Transverse colon (tissue), 4 donors: ENCODE data around the gene GHRHR. TPM values are rescaled to one million over a fixed set of nuclear protein-coding genes. Genes with fewer than 3 reads are reported as not detected.

ENCODE experiments used
- DNase-seq: peaks from one replicate; pipeline ENCODE4 v3.0.0-alpha.2; 2019
- H3K27ac ChIP-seq, 4 donors: fragments of 200-600 bp; sonication (generic); 2 replicates each; pipeline ENCODE4 v1.5.1; 2016 to 2018; ENCODE audit warnings: inconsistent platforms in 4 of 4
- H3K27me3 ChIP-seq: fragments of 200-600 bp; sonication (generic); 2 replicates; pipeline ENCODE4 v1.5.1; 2017; ENCODE audit warnings: inconsistent platforms
- H3K36me3 ChIP-seq, 4 donors: fragments of 200-600 bp; sonication (generic); 2 replicates each; pipeline ENCODE4 v1.5.1; 2017 to 2019; ENCODE audit warnings: inconsistent platforms in 4 of 4
- H3K4me1 ChIP-seq, 4 donors: fragments of 200-600 bp; sonication (generic); 2 replicates each; pipeline ENCODE4 v1.5.1; 2017 to 2020; ENCODE audit warnings: inconsistent platforms in 4 of 4
- H3K4me3 ChIP-seq, 4 donors: fragments of 200-600 bp; sonication (generic); 1 replicate in 1 of 4; 2 replicates in 3 of 4; pipeline versions ENCODE4 v1.5.1 to v1.6.1; 2017 to 2019; ENCODE audit warnings: inconsistent platforms in 4 of 4
- H3K9me3 ChIP-seq, 2 donors: fragments of 200-600 bp; sonication (generic); 2 replicates each; pipeline ENCODE4 v1.5.1; 2017 to 2019; ENCODE audit warnings: inconsistent platforms in 2 of 2
- EP300 ChIP-seq: sonication (generic); formaldehyde crosslinking; IDR thresholded peaks from one replicate; pipeline ENCODE4 v1.6.1; 2017; ENCODE audit warnings: antibody characterized with exemption, low read depth
- POLR2A ChIP-seq: fragments of 450-650 bp; IDR thresholded peaks from one replicate; pipeline ENCODE4 v1.6.1; 2016; ENCODE audit warnings: antibody characterized with exemption, mild to moderate bottlenecking, moderate library complexity
- POLR2AphosphoS5 ChIP-seq, 3 donors: sonication (generic); formaldehyde crosslinking; IDR thresholded peaks; one replicate each; pipeline ENCODE4 v1.6.1; 2016; ENCODE audit warnings: antibody characterized with exemption in 3 of 3
- WGBS, 2 donors: methylation state at CpG; one replicate each; pipeline ENCODE4 v1.1.5; 2018; ENCODE audit warnings: low coverage in 1 of 2; 5-methylcytosine and 5-hydroxymethylcytosine counted together
- in situ Hi-C, 4 donors: fragments of 200-750 bp; cut with MboI; loops; one replicate each; pipeline versions ENCODE4 v1.15.0 to v1.15.1; 2017; ENCODE audit warnings: low sequenced_read_pairs in 3 of 4, low pct_ligation_motif_present in 1 of 4, low pct_unique_long_range_greater_than_20kb in 1 of 4
- intact Hi-C: fragments of 100-400 bp; cut with DNase I; formaldehyde crosslinking; loops from one replicate; pipeline ENCODE4 v1.15.1; 2023; ENCODE audit warnings: low total_unique reads
- total RNA-seq, 4 donors: library from RNA; depleted of rRNA; stranded (reverse); fragments of >200 nt; gene quantifications; one replicate each; pipeline ENCODE4 v1.1.0, GENCODE V29; 2016
- TF ChIP-seq, protein P1 (sequence below), 5 experiments: fragments of 200-600 bp in 3 of 5; fragments of 450-650 bp in 2 of 5; sonication (generic) in 3 of 5; IDR thresholded peaks; 1 replicate in 2 of 5; 2 replicates in 3 of 5; pipeline ENCODE4 v1.5.1; 2016 to 2017; ENCODE audit warnings: antibody characterized with exemption in 5 of 5, inconsistent platforms in 3 of 5, mild to moderate bottlenecking in 2 of 5, moderate library complexity in 1 of 5

GHRHR gene
- total RNA-seq, 4 donors from 2014 or later = not detected

DNA sequence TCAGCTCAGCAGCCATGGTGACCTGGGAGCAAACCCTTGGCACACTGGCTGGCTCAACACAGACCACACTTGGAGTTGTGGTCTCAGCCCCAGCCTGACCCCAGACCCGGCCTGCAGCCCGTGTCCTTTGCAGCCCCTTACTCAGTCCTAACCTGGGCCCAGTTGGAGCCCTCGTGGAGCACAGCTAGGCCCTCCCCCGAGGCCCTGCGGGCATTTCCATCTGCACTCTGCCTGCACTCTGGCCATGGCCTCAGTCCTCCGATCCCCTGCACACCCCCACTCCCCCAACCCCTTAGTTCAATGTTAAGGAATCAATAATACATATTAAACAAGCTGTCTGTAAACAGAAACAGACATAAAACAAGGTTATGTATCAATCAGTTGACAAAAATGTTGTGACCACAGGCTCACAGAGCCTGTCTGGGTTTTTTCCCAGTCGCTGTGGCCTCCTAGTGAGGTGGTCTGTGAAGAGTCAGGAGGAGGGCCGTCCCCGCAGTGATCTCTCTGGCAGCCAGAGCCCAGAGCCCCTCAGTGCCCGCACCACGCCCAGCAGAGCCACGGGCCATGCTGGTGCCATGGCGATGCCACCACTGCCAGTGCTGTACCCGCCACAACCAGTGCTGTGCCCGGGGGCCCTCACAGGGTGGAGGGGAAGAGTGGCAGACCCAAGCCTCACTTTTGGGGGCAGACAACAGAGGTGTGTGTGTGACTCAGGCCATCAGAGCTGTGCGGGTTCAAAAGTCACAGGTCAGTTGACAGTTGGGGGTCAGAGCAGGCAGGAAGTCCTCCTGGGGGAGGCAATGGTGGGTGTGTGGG, 25.5 kb downstream of the GHRHR start:
- Histone ChIP-seq H3K4me3 (no peak overlapping the region), H3K9me3 (no peaks in the 10 kb centered on the region), H3K4me1 (peaks cover 0 to 8% (median 0%) of the 10 kb centered on the region in 4 donors), H3K27ac (no peak overlapping the region), H3K36me3 (no peaks in the 10 kb centered on the region), H3K27me3 (no peaks in the 10 kb centered on the region)
- in situ Hi-C loops (loop anchor here in 2 of 4 donors (10.0 kb wide), 1 partner anchor 136 kb away; no protein-coding TSS in a partner anchor), intact Hi-C loops (no loop called here)
- 85 to 100% methylated on average over 2 to 16 of the region's 16 CpGs for WGBS, 2 donors
- no peak for TF ChIP-seq POLR2AphosphoS5 (IDR thresholded peaks at IDR 0.05)
- TF ChIP-seq POLR2A = no peak
- TF ChIP-seq EP300 = no peak
- TF ChIP-seq, protein P1, sequence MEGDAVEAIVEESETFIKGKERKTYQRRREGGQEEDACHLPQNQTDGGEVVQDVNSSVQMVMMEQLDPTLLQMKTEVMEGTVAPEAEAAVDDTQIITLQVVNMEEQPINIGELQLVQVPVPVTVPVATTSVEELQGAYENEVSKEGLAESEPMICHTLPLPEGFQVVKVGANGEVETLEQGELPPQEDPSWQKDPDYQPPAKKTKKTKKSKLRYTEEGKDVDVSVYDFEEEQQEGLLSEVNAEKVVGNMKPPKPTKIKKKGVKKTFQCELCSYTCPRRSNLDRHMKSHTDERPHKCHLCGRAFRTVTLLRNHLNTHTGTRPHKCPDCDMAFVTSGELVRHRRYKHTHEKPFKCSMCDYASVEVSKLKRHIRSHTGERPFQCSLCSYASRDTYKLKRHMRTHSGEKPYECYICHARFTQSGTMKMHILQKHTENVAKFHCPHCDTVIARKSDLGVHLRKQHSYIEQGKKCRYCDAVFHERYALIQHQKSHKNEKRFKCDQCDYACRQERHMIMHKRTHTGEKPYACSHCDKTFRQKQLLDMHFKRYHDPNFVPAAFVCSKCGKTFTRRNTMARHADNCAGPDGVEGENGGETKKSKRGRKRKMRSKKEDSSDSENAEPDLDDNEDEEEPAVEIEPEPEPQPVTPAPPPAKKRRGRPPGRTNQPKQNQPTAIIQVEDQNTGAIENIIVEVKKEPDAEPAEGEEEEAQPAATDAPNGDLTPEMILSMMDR (IDR thresholded peaks at IDR 0.05) = no peak
- DNase-seq = no peak

DNA sequence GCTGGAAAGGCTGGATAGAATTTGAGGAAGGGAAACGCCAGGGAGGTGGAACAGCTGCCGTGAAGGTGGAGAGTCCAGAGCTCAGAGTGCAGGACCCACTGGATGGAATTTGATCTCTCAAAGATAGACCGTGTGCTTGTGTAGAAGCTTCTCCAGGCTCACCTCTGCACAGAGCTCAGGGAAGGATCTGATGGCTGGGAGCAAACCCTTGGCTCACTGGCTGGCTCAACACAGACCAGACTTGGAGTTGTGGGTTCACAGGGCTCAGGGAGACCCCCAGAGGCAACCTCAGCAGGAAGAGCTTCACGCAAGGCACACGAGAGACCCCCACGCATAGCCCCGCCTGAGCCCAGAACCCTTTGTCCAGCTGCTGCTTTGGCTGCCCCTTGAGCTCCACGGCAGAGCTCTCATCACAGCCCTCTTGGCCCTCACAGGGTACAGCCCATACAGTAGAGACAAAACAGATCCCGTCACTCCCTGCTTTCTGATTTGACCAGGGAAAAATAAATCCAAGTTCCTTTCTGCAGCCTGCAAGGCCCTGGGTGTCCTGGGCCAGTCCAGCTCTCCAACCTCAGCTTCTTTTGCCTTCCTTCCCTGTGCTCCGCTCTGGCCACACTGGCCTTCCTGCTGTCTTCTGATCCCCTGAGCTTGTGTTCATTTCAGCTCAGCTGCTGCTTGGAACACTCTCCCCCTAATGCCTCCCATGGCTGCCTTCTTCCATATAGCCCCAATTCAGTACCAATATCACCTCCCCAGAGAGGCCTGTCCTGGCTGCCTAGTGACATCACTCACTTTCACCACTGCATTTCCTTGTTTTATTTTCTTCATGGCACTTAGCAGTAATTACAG, 26.3 kb downstream of the GHRHR start:
- WGBS, 2 donors = 75 to 84% methylated on average over 4 to 10 of the region's 10 CpGs
- Histone ChIP-seq H3K27ac (no peak overlapping the region), H3K36me3 (no peaks in the 10 kb centered on the region), H3K27me3 (no peaks in the 10 kb centered on the region), H3K9me3 (no peaks in the 10 kb centered on the region), H3K4me1 (peaks cover 0 to 8% (median 0%) of the 10 kb centered on the region in 4 donors), H3K4me3 (no peak overlapping the region)
- in situ Hi-C loops = loop anchor here in 2 of 4 donors (10.0 kb wide), 1 partner anchor 135 kb away; no protein-coding TSS in a partner anchor
- intact Hi-C loops = no loop called here
- TF ChIP-seq POLR2A = no peak
- TF ChIP-seq, protein P1 (IDR thresholded peaks at IDR 0.05) = no peak
- TF ChIP-seq EP300 = no peak
- TF ChIP-seq POLR2AphosphoS5 (IDR thresholded peaks at IDR 0.05) = no peak
- DNase-seq = no peak

DNA sequence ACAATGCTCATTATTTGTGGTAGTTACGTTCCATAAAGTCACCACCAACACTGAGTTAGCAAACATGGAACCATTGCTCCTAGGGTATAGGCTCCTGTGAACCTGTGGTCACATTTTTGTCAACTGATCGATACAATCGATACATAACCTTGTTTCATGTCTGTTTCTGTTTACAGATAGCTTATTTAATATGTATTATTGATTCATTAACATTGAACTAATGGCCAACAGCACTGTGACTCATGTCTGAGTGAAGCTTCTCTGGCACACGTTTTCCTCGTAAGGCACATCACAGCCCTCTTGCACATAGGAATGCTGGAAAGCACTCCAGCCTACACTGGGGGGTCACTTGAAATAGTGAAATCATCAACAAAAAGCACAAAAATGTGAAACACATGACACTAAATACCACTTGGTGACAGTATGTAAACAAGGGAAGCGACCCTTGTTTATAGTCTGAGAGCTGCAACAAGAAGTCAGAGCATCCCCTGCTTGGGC, 27.0 kb downstream of the GHRHR start:
- H3K9me3 ChIP-seq = no peaks in the 10 kb centered on the region
- intact Hi-C loops (no loop called here), in situ Hi-C loops (no loop called here)
- H3K27ac ChIP-seq = no peak overlapping the region
- WGBS, 2 donors = 86 to 93% methylated on average over 3 to 6 of the region's 6 CpGs
- DNase-seq = no peak
- H3K36me3 ChIP-seq = no peaks in the 10 kb centered on the region
- no peaks in the 10 kb centered on the region for H3K27me3 ChIP-seq
- H3K4me1 ChIP-seq = peaks cover 0 to 8% (median 0%) of the 10 kb centered on the region in 4 donors
- no peak overlapping the region for H3K4me3 ChIP-seq
- TF ChIP-seq, protein P1 (IDR thresholded peaks at IDR 0.05) = no peak
- no peak for TF ChIP-seq POLR2A
- TF ChIP-seq POLR2AphosphoS5 (IDR thresholded peaks at IDR 0.05) = no peak
- TF ChIP-seq EP300 = no peak

DNA sequence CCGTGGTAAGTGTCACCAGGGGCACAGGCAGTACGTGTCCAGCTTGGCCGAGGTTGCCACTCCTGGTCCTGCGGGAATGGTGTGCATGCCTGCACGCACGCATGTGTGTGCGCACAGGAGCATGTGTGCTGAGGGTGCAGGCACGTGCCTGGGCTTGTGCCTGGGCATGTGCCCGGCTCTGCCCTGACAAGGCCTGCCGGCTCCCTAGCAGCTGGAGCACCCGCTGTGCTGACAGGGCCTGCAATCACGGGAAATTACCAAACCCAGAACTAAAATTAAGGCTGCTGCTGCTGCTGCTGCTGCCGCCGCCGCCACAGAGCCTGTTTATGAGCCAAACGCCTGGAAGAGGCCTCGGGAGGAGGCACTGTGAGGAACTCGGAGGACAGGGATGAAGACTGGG, 28.7 kb downstream of the GHRHR start:
- in situ Hi-C loops (no loop called here), intact Hi-C loops (no loop called here)
- TF ChIP-seq, protein P1 (IDR thresholded peaks at IDR 0.05) = no peak
- no peak for TF ChIP-seq POLR2A
- no peak for TF ChIP-seq POLR2AphosphoS5 (IDR thresholded peaks at IDR 0.05)
- TF ChIP-seq EP300 = no peak
- no peaks in the 10 kb centered on the region for H3K9me3 ChIP-seq
- WGBS, 2 donors = 75 to 80% methylated on average over 2 to 18 of the region's 18 CpGs
- H3K4me3 ChIP-seq = no peak overlapping the region
- peaks cover 0 to 8% (median 0%) of the 10 kb centered on the region in 4 donors for H3K4me1 ChIP-seq
- H3K27ac ChIP-seq = no peak overlapping the region
- H3K36me3 ChIP-seq = no peaks in the 10 kb centered on the region
- DNase-seq = no peak
- no peaks in the 10 kb centered on the region for H3K27me3 ChIP-seq
